NK-92 (cell line): Measurements from ENCODE around the gene SLC13A4.
"Not testable (repeated sequence)": the region's sequence is repeated elsewhere in the genome, so short reads cannot be mapped to it uniquely, and the experiment has no call there.

Source experiments
- DNase-seq: peaks from one replicate; lab custom pipeline; 2025; ENCODE audit not compliant: unreplicated experiment; lab: John Stamatoyannopoulos, UW

SLC13A4 gene

GRCh38 chr7:135666846-135667245, 61.1 kb downstream of the SLC13A4 start:
- DNase-seq, result no peak

GRCh38 chr7:135666156-135666555, 61.8 kb downstream of the SLC13A4 start:
- DNase-seq, result no peak

GRCh38 chr7:135665042-135665441, 62.9 kb downstream of the SLC13A4 start:
- no peak for DNase-seq

GRCh38 chr7:135664046-135664589, 63.9 kb downstream of the SLC13A4 start:
- DNase-seq, result no peak

- peak; percentile 82 for DNase-seq
These were observed 65.4 kb downstream of the SLC13A4 start, which contains the start of gene STMP1 for GRCh38 chr7:135662373-135663114. STMP1 (plus strand) TSS chr7:135662514.

- DNase-seq, result no peak
These were observed 65.9 kb downstream of the SLC13A4 start for GRCh38 chr7:135662123-135662372.

- no peak for DNase-seq
These were observed 66.5 kb downstream of the SLC13A4 start for GRCh38 chr7:135661311-135662122.

- DNase-seq, result no peak
These were observed 68.7 kb downstream of the SLC13A4 start for GRCh38 chr7:135659159-135659846.

- no peak for DNase-seq
These were observed 69.4 kb downstream of the SLC13A4 start for GRCh38 chr7:135658564-135658963.

GRCh38 chr7:135653340-135654080, 74.5 kb downstream of the SLC13A4 start:
- no peak for DNase-seq

GRCh38 chr7:135650831-135651573, 77.0 kb downstream of the SLC13A4 start:
- no peak for DNase-seq

- no peak for DNase-seq
These were observed 79.8 kb downstream of the SLC13A4 start for GRCh38 chr7:135648235-135648634.

GRCh38 chr7:135647755-135648154, 80.2 kb downstream of the SLC13A4 start:
- DNase-seq, result no peak

- DNase-seq, result no peak
These were observed 82.6 kb downstream of the SLC13A4 start for GRCh38 chr7:135645296-135645904.

- DNase-seq, result no peak
These were observed 83.3 kb downstream of the SLC13A4 start for GRCh38 chr7:135644729-135645128.

- no peak for DNase-seq
These were observed 83.8 kb downstream of the SLC13A4 start for GRCh38 chr7:135644154-135644553.

- not testable (repeated sequence) for DNase-seq
These were observed 88.3 kb downstream of the SLC13A4 start for GRCh38 chr7:135639690-135640089.

- no peak for DNase-seq
These were observed 93.7 kb downstream of the SLC13A4 start for GRCh38 chr7:135634191-135634878.
